HEK293 (cell line): ENCODE measurements around the gene ZBTB18.

Experiments used
- CTCF ChIP-seq: fragments of 450-650 bp; formaldehyde crosslinking; IDR thresholded peaks from 2 replicates; pipeline ENCODE4 v1.5.1; 2016; ENCODE audit warnings: missing biosample characterization, missing genetic modification characterization
- KLF10 ChIP-seq: fragments of 450-650 bp; IDR thresholded peaks from 2 replicates; pipeline ENCODE4 v1.5.1; 2018; ENCODE audit warnings: missing biosample characterization, mild to moderate bottlenecking, missing genetic modification characterization
- REST ChIP-seq: fragments of 450-650 bp; formaldehyde crosslinking; IDR thresholded peaks from 2 replicates; pipeline ENCODE4 v1.5.1; 2016; ENCODE audit warnings: missing biosample characterization, missing genetic modification characterization
- ZBTB17 ChIP-seq: fragments of 450-650 bp; formaldehyde crosslinking; IDR thresholded peaks from 2 replicates; pipeline ENCODE4 v1.5.1; 2016; ENCODE audit warnings: missing biosample characterization, missing genetic modification characterization
- ZNF2 ChIP-seq: fragments of 450-650 bp; formaldehyde crosslinking; IDR thresholded peaks from 2 replicates; pipeline ENCODE4 v1.5.1; 2016; ENCODE audit warnings: missing biosample characterization, missing genetic modification characterization
- ZNF416 ChIP-seq: fragments of 450-650 bp; formaldehyde crosslinking; IDR thresholded peaks from 2 replicates; pipeline ENCODE4 v1.5.1; 2016; ENCODE audit warnings: missing biosample characterization, missing genetic modification characterization
- ZNF423 ChIP-seq: fragments of 450-650 bp; formaldehyde crosslinking; IDR thresholded peaks from 2 replicates; pipeline ENCODE4 v1.5.1; 2016; ENCODE audit warnings: missing biosample characterization, missing genetic modification characterization
- ZNF785 ChIP-seq: fragments of 450-650 bp; formaldehyde crosslinking; IDR thresholded peaks from 2 replicates; pipeline ENCODE4 v1.5.1; 2016; ENCODE audit warnings: missing biosample characterization, missing genetic modification characterization

- TF ChIP-seq ZNF785 (tag by site-specific recombination) (no peak), CTCF (tag by site-specific recombination) (no peak), ZNF416 (tag by site-specific recombination) (no peak), KLF10 (tag by site-specific recombination) (no peak), REST (tag by site-specific recombination) (no peak), ZNF423 (tag by site-specific recombination) (no peak), ZNF2 (tag by site-specific recombination) (no peak), ZBTB17 (tag by site-specific recombination) (no peak)
Measured at GRCh38 chr1:244080343-244080929, 29.4 kb downstream of the ZBTB18 start.
